SW480 (cell line): ENCODE measurements around the gene CLHC1.
"Not testable (repeated sequence)": the region's sequence is repeated elsewhere in the genome, so short reads cannot be mapped to it uniquely, and the experiment has no call there.

Experiments
- DNase-seq: peaks from one replicate; pipeline ENCODE4 v3.0.0-alpha.2; 2016; ENCODE audit warnings: low spot score

The CLHC1 gene

GRCh38 chr2:55232863-55233657 lies 967 bp upstream of the CLHC1 start:
- peak; percentile 22 for DNase-seq

GRCh38 chr2:55231546-55232083 lies 478 bp downstream of the CLHC1 start:
- no peak for DNase-seq

- no peak for DNase-seq
These were observed 1.5 kb downstream of the CLHC1 start for GRCh38 chr2:55230551-55230950.

GRCh38 chr2:55229221-55229620 lies 2.9 kb downstream of the CLHC1 start:
- DNase-seq, result no peak

- DNase-seq, result no peak
These were observed 3.9 kb downstream of the CLHC1 start for GRCh38 chr2:55228226-55228563.

- not testable (repeated sequence) for DNase-seq
These were observed 4.5 kb downstream of the CLHC1 start for GRCh38 chr2:55227437-55228225.

GRCh38 chr2:55225481-55226020 lies 6.5 kb downstream of the CLHC1 start:
- no peak for DNase-seq

- no peak for DNase-seq
These were observed 7.3 kb downstream of the CLHC1 start for GRCh38 chr2:55224761-55225261.

- peak; percentile 10 for DNase-seq
These were observed 7.9 kb downstream of the CLHC1 start for GRCh38 chr2:55223958-55224760.

- DNase-seq, result no peak
These were observed 18.3 kb downstream of the CLHC1 start for GRCh38 chr2:55213822-55214221.

- DNase-seq, result no peak
These were observed 27.1 kb downstream of the CLHC1 start for GRCh38 chr2:55204950-55205349.

GRCh38 chr2:55204536-55204935 lies 27.6 kb downstream of the CLHC1 start:
- DNase-seq, result no peak

- DNase-seq, result no peak
These were observed 31.7 kb downstream of the CLHC1 start for GRCh38 chr2:55200416-55200815.

- no peak for DNase-seq
These were observed 35.6 kb downstream of the CLHC1 start for GRCh38 chr2:55196526-55196925.

GRCh38 chr2:55191888-55192287 lies 40.2 kb downstream of the CLHC1 start:
- not testable (repeated sequence) for DNase-seq

GRCh38 chr2:55186837-55187236 lies 45.3 kb downstream of the CLHC1 start:
- not testable (repeated sequence) for DNase-seq

- DNase-seq, result no peak
These were observed 51.7 kb downstream of the CLHC1 start for GRCh38 chr2:55180374-55180773.

- no peak for DNase-seq
These were observed 56.0 kb downstream of the CLHC1 start for GRCh38 chr2:55176094-55176415.

GRCh38 chr2:55175254-55176093 lies 56.6 kb downstream of the CLHC1 start:
- DNase-seq, result peak; percentile 86

GRCh38 chr2:55173438-55174054 lies 58.5 kb downstream of the CLHC1 start:
- DNase-seq, result no peak

- no peak for DNase-seq
These were observed 62.2 kb downstream of the CLHC1 start for GRCh38 chr2:55169915-55170314.
